Measurements from ENCODE around the gene FBXO41.

FBXO41 gene, protein sequence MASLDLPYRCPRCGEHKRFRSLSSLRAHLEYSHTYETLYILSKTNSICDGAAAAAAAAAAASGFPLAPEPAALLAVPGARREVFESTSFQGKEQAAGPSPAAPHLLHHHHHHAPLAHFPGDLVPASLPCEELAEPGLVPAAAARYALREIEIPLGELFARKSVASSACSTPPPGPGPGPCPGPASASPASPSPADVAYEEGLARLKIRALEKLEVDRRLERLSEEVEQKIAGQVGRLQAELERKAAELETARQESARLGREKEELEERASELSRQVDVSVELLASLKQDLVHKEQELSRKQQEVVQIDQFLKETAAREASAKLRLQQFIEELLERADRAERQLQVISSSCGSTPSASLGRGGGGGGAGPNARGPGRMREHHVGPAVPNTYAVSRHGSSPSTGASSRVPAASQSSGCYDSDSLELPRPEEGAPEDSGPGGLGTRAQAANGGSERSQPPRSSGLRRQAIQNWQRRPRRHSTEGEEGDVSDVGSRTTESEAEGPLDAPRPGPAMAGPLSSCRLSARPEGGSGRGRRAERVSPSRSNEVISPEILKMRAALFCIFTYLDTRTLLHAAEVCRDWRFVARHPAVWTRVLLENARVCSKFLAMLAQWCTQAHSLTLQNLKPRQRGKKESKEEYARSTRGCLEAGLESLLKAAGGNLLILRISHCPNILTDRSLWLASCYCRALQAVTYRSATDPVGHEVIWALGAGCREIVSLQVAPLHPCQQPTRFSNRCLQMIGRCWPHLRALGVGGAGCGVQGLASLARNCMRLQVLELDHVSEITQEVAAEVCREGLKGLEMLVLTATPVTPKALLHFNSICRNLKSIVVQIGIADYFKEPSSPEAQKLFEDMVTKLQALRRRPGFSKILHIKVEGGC

DNA sequence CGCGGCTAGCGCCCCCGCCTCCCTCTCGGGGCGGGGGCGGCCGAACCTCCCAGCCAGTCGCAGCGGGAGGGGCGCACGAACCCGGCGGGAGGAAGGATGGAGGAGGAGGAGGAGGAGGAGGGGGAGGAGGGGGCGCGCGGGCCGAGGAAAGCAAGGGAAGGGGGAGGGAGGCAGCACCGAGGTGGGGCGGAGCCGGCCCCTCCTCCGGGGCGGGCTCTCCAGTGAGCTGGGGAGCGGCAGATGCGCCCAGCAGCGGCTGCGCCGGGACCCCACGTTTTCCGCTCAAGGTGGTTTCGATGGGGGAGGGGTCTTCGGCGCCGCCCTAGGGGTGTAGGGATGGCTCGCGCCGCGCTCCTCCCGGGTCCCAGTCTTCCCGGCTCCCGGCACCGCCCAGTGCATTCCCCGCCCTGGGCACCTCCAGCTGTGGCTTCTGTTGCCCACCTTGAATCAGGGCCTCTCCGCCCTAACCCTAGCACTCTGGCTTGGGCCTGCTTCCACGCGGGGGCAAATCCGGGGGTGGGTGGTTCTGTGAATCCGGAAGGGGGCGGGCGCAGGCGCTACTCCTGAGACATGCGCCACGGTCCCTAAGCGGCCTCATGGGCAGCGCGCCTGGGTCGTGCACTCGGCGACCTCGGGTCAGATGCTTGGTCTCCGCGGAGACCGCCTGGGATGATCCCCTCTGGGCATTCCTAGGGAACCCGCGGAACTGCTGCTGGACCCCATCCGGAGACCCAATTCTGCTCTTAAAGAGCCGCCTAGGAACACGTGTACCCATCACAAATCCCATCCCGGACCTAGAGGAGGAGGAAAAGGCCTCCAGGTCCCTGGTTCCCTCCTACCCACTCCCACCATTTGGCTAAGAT, at the start of gene FBXO41:
TSS of gene FBXO41 (minus strand) at position 183 of the 863 bp plus-strand sequence. CDS start 14,848 bp downstream, outside the sequence.
- peak; percentile 17 for DNase-seq (ENCODE audit: low read depth)

DNA sequence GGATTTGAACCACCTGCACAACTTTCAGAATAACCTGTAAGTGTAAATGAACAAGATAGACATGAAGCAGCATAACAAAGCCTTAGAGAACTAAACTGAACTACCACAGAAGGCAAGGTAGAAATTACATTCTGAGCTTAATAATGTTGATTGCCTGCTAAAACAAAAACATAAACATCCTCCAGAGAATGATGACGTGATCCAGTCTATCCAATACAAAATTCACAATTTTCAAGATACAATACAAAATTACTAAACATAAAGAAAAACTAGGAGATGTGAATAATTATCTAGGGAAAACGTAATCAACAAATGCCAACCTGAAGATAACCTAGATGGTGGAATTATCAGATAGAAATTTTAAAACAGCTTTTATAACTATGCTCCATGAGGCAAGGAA, 49.8 kb upstream of the FBXO41 start:
- DNase-seq (ENCODE audit: low read depth): no peak

DNA sequence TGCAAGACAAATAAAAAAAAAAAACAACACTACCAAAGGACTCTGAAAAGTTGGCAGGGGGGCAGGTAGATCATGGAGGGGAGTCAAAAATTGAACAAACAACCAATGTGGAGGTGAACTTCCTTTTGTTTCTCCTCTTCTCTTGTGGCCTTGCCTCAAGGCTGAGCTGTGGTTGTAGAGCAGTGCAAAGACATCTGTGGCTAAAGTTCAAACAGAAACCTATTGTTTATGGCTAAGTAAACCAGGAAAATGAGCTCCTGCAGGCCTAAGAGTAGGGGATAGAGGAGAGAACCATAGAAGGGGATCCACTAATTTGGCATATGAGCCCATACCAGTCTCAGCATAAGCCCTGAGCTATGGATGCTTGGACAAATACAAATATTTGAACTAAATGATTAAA, 49.3 kb upstream of the FBXO41 start:
- no peak for DNase-seq (ENCODE audit: low read depth)

DNA sequence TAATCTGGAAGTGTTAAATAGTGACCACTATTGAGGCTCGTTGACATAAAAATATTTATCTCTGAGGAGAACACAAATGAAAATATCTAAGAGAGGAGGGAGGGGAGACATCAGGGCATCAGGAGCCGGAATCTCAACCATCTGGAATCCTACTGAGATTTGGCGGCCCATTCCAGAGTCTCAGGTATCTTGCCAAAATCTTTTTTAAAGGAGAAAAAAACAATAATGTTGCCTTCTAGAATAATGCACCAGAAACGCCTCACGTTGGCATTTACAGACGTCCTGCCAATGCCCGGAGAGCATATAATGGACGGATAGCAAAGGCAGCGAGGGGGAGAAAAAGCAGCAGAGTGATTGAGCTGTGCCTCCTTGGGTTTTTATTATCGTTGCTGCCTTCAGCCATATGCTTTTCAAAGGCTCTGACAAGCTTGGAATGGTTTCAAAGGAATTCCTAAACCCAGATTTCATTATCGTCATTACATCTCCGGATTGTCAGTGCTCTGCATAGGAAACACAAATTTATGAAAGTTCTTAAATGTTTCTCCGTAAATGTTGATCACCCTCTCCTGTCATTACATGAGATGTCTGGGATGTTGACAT, 39.9 kb upstream of the FBXO41 start:
- no peak for DNase-seq (ENCODE audit: low read depth)

DNA sequence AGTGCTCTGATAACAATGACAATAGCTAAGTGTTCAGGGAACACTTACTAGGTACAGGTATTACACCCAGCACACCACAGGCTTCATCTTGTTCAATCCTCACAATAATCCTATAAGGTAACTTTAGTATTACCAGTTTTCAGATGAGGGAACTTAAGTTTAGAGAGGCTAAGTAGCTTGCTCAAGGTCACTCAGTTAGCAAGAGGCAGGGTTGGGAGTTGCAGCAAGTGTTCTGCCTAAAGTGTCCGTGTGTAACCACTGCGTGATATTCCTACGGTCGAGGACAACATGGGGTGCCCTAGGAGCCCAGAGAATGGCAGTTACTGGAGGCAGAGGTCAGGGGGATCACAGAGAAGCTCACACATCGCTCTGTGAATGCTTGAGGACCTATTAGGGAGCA, 39.3 kb upstream of the FBXO41 start:
- DNase-seq (ENCODE audit: low read depth): no peak

DNA sequence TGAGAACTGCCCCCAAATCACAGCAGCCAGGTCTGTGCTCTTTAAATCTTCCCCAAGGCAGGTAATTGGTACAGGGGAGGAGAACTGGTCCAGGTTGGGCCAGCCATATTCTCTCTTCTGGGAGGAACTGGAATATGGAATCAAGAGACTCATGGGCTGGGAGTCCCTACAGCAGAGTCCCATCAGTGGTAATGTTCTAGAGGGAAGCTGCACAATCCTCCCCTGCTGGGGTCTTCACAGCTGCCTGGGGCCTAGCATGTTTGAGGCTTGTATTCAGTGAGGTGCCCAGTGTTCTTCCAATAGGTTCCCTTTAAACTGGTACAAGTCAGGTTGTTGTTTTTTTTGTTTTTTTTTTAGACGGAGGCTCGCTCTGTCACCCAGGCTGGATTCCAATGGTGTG, 30.2 kb upstream of the FBXO41 start:
- DNase-seq (ENCODE audit: low read depth): no peak

DNA sequence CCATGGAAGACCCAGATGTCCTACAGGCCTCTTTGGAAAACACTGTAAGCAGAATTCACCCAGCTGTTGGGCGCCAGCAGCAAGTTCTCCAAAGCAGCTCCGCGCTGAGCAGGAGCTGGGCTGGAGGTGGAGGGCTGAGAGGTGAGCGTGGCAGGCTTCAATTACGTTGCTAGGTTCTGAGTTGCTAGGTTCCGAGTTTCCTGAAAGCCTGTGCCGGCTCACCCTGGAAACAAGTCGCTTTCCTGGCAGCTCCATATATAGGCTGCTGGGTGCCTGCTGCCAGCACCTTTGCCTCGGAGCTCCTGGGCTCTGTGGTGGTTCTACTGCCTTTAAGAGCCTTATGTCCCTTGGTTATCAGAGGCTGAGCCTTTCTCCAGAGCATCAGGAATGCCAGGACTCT, 23.4 kb upstream of the FBXO41 start:
- no peak for DNase-seq (ENCODE audit: low read depth)

DNA sequence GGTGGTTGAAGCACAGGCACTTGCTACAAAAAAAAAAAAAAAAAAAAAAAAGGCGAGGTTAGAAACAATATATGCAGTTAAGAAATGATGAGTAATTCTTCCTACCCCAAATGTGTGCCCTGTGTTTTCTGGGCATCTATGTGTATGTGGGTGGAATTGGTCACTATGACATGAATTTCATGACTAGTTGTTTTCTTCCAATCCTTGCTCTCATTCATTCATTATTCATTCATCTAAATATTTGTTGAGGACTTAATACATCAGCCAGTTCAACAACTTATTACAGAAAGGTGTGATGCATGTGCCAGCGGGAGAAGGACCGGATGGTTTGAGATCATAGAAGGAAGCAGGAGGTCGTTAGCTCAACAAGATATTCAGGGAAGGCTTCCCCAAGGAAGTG, 17.4 kb upstream of the FBXO41 start:
- no peak for DNase-seq (ENCODE audit: low read depth)

DNA sequence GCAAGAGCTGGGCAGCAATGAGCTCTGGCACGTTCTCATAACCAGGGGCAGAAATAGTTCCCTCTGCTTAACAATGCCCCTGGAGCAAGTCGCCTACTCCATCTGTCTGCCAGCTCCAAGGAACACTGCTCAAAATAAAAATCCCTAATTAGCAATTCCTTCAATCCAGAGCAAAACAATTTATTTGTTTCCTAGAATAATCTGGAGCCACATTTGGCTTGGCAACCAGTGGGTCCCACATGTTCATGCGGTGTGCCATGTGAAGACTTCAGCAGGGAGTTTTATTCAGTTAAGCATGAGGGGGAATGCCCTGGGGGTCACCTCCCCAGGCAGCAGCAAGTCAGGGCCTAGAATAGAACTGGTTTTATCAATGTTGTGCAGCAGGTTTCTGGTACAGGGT, 16.6 kb upstream of the FBXO41 start:
- DNase-seq (ENCODE audit: low read depth): no peak

DNA sequence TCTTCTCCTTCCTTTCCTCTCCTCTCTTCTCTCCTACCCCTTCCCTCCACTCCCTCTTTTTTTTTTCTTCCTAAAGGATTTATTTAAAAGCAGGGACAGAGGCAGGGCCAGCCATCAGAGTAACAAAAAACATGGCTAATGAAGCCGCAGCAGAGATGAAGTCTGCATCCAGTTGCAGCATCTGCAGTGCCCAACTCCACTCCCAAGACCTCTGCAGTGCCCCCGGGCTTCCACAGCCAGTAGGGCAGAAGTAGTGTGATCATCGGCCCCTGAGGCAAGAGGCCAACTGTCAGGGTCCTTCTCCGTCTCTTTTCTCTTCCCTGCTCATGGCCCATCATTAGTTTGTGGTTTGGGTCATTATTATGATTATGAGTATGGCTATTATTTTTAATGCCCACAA, 13.3 kb upstream of the FBXO41 start:
- no peak for DNase-seq (ENCODE audit: low read depth)

DNA sequence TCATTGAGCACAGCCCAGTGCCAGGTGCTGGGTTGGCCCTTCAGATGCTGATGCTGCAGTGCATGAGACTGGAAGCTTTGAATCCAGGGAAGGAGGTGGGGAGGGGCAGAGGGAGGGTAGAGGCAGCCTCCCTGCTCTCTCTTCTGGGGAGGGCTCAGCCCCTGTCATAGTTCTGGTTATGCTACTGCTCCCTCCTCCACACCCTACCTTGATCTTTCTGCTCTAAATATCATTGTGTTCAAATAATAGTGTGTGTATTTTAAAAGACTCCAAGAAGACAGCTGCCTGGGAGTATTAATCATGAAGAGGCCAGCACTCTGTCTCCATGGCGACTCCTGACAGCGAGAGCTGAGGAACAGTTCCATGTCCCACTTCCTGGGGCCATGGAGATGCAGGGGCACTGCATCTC, 12.9 kb upstream of the FBXO41 start:
- no peak for DNase-seq (ENCODE audit: low read depth)

DNA sequence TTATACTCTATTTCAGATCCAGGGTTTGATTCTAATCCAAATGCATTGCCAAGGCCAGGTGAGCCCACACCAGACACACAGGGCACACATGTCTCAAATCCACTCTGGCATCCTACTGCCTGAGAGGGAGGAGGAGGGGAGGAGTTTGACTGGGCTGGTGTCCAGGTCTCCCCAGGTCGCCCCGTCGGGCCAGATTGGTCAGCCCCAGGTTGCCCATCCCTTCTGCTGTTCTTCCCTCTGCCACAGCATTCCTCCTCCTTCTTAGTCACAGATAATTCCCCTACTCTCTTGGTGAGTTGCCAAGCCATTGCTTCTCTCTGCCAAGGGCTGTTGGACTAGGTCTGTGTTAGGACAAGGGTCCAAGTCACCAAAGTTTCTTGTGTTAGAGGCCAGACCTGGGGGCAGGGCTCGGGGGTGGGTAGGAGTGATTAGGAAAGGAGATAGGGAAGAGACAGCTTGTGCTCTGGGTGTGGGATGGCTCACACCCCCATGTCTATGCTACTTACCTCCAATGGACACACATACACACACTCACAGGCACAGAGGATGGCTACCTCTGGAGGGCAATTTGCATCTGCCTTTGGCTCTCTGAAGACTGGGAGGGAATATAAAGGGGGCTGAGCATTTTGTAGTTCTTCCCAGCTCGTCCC, 11.6 kb upstream of the FBXO41 start:
- DNase-seq (ENCODE audit: low read depth): peak; percentile 28

DNA sequence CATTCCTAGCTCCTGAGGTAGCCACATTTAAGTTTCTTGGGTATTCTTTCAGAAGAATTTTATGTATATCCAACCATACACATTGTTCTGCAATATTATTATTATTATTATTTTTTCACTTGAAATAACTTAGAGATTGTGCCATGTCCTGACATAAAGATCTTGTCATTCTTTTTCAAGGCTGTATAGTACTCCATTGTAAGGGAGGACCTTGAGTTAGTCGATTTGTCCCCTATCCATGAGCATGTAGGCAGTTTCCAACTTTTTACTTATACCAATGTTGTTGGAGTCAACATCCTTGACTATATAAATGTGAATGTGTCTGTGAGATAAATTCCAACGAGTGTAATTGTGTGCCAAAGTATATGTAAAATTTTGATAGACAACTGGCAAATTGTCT, 10.0 kb upstream of the FBXO41 start:
- DNase-seq (ENCODE audit: low read depth): no peak

DNA sequence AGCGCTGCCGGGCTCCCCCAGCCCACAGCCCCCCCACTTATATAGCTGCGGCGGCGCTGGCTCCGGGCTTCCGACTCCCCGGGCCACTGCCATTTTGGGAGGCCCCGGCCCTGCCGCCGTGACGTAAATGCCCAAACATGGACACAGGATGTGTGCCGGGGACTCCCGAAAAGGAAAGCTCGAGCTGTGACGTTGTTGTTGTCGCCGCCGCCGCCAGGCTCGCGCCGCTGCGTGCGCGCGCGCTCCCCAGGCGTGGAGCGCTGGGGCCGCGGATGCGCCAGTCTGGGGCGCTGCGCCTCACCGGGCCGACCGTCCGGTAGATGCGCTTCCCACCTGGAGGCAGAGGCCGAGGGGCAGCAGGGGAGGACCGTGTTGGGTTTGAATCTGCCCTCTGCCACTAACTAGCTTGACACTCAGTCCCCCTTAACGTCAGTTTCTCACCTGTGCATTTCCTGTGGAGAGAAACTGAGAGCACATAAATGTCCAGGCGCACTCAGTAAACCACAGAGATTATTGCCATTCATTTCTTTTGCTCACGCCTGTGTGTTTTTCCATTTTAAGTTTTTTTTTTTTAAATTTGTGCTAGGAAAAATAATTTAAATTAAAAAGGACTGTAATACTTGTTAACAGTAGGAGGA, 9.4 kb upstream of the FBXO41 start, which contains the start of gene EGR4:
TSS of gene EGR4 (minus strand) at position 15 of the 638 bp plus-strand sequence. CDS start 231 bp downstream, outside the sequence.
- peak; percentile 41 for DNase-seq (ENCODE audit: low read depth)

DNA sequence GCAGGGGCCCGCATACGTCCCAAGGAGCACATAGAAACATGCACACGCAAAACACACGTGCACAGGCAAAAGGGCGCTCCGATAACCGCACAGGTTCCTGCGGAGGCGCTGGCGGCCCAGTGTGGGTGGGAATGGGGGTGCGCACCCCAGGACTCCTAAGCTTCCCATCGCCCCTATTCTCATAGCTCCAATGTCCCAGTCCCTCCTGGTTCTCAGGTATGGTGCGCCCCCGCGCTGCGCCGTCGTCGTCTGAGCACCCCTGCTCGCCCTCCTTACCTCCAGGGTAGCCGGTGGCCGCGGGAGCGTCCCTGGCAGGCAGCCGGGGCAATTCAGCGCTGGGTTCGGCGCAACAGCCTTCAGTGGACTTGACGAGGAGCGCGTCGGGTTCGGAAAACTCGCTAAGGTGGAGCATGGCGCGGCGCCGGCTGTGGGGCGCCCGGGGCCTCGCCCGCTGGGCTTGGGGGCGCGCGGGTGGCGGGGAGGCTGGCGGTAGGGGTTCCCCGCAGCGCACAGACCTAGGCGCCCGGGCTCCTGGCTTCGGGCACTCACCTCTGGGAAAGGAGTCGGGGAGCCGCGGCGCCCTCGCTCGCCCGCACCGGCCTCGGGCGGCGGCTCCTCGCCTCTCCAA, 8.7 kb upstream of the FBXO41 start:
- DNase-seq (ENCODE audit: low read depth): no peak

DNA sequence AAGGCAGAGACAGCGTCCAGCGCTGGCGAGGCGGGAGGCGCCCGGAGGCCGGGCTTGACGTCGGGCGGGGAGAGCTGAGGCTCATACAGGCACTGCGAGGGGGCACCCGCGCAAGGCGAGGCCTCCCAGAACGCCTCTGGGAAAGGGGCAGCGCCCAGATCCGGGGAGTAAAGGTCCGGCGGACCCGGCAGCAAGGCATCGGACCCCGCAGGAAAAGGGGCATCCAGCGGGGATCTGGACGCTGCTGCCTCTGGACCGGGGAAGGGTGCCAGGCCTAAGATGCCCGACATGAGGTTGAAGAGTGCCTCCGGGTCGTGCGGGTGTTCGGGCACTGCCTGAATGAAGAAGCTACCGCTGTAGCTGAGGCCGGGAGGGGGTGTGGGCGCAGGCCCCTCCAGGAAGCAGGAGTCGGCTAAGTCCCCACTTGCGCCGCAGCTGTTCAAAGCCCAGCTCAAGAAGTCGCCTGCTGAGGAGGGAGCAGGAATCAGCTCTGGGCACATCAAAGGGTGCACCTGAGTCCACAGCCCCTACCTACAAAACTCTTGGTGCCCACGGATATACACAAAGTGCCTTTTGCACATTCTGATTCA, 8.1 kb upstream of the FBXO41 start:
- DNase-seq (ENCODE audit: low read depth): no peak

DNA sequence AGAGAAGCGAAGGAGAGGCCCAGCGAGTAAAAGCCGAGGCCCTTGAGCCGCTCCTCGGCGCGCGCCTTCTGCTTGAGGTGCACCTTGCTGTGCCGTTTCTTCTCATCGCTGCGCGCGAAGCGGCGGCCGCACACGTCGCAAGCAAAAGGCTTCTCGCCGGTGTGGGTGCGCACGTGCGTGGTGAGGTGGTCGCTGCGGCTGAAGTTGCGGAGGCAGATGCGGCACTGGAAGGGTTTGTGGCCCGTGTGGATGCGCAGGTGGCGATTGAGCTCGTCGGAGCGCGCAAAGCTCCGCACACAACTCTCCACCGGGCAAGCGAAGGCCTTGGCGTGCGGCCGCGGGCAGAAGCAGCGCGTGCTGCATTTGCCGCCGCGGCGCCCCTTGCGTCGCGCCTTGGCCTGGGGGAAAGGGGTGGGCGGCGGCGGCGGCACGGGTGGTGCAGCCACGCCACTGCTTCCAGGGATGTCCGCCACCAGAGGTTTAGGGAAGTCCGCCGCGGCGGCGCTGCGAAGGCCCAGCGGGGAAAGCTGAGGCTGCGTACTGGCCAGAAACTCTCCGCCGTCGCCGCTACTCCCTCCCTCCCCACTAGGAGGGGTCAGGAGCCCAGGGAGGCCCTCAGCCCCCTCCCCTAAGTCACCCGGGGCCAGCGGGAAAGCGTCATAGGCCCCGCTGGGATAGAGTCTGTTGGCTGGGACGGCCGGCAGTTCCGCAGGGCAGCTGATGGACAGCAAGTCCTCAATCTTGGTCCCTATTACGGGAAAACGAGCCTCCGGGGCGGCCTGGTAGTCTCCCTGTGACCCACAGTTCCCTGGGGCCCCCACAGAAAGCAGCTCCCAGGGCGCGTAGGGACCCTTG, 7.4 kb upstream of the FBXO41 start:
- no peak for DNase-seq (ENCODE audit: low read depth)

DNA sequence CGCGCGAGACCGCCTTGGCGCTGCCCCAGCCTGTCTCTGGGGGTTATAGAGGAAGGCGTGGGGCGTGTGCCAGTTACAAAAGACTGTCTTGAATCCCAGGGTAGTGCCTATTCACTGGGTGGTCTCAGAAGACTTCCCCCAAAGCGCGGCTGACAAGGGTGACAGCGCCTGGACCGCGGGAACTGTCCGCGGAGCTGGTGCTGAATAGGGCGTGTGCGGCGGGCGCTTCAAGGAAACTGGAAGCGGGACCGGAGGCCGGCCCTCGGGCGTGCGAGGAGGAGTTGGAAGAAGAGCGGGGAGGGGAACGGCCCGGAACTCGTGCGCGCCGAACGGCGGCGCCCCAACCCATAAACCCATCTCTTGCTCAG, 6.8 kb upstream of the FBXO41 start:
- peak; percentile 34 for DNase-seq (ENCODE audit: low read depth)

Measured in amniotic epithelial cell (primary cell).